Smooth muscle cell (in vitro differentiated cells): Measurements from ENCODE around the gene CES2. TPM values are rescaled to one million over a fixed set of nuclear protein-coding genes. Genes with fewer than 3 reads are reported as not detected.
A peak's percentile ranks its signal among the peaks of the same experiment; 100 is the strongest.
"Not testable (repeated sequence)": the region's sequence is repeated elsewhere in the genome, so short reads cannot be mapped to it uniquely, and the experiment has no call there.

Experiments used
- DNase-seq: peaks from one replicate; lab custom pipeline; 2025; ENCODE audit not compliant: unreplicated experiment; lab: John Stamatoyannopoulos, UW
- H2AFZ ChIP-seq: fragments of 200-600 bp; sonication (generic); 2 replicates; pipeline ENCODE4 v1.6.0; 2016; ENCODE audit warnings: antibody characterized with exemption, low read depth, mild to moderate bottlenecking
- H3F3A ChIP-seq: fragments of 200-600 bp; sonication (generic); 2 replicates; pipeline ENCODE4 v1.6.0; 2017; ENCODE audit warnings: antibody characterized with exemption, low read depth
- H3K27ac ChIP-seq: fragments of 200-600 bp; sonication (generic); 2 replicates; pipeline ENCODE4 v1.5.1; 2016; ENCODE audit warnings: low read depth, mild to moderate bottlenecking
- H3K27me3 ChIP-seq: fragments of 200-600 bp; sonication (generic); 2 replicates; pipeline ENCODE4 v1.6.1; 2016; ENCODE audit warnings: low read depth, mild to moderate bottlenecking
- H3K36me3 ChIP-seq: fragments of 200-600 bp; sonication (generic); 2 replicates; pipeline ENCODE4 v1.5.1; 2016; ENCODE audit warnings: low read depth
- H3K4me1 ChIP-seq: fragments of 200-600 bp; sonication (generic); 2 replicates; pipeline ENCODE4 v1.5.1; 2016; ENCODE audit warnings: low read depth
- H3K4me2 ChIP-seq: fragments of 200-600 bp; sonication (generic); 2 replicates; pipeline ENCODE4 v1.6.0; 2016; ENCODE audit warnings: mild to moderate bottlenecking
- H3K4me3 ChIP-seq: fragments of 200-600 bp; sonication (generic); 2 replicates; pipeline ENCODE4 v1.5.1; 2016; ENCODE audit warnings: mild to moderate bottlenecking
- H3K79me2 ChIP-seq: fragments of 200-600 bp; sonication (generic); 2 replicates; pipeline ENCODE4 v1.6.0; 2016; ENCODE audit warnings: low read depth, mild to moderate bottlenecking
- H3K9ac ChIP-seq: fragments of 200-600 bp; sonication (generic); 2 replicates; pipeline ENCODE4 v1.6.0; 2016; ENCODE audit warnings: low read depth
- H3K9me3 ChIP-seq: fragments of 200-600 bp; sonication (generic); replicated peaks from 2 replicates; pipeline ENCODE4 v1.5.1; 2016; ENCODE audit warnings: low read depth
- H4K20me1 ChIP-seq: fragments of 200-600 bp; sonication (generic); 2 replicates; pipeline ENCODE4 v1.6.0; 2016; ENCODE audit warnings: low read depth
- WGBS: methylation state at CpG from one replicate; pipeline ENCODE4 v1.1.7; 2016; ENCODE audit warnings: low lambda C conversion rate; 5-methylcytosine and 5-hydroxymethylcytosine counted together
- polyA plus RNA-seq: library from polyadenylated mRNA; unstranded; fragments of >200 nt; fragmentation: Nextera tagmentation; extraction: Ambion mirVana; gene quantifications from 2 replicates; pipeline ENCODE4 v1.2.1, GENCODE V29; 2016
- total RNA-seq: library from RNA; depleted of rRNA; stranded (reverse); fragments of >200 nt; gene quantifications from 2 replicates; pipeline ENCODE4 v1.2.3, GENCODE V29; 2014
- TF ChIP-seq, protein P1 (sequence below): fragments of 200-600 bp; sonication (generic); IDR thresholded peaks from 2 replicates; pipeline ENCODE4 v1.5.1; 2017; ENCODE audit warnings: borderline replicate concordance, mild to moderate bottlenecking, antibody characterized with exemption; ENCODE audit not compliant: insufficient read depth, poor library complexity, severe bottlenecking

The CES2 gene
- total and polyA plus RNA-seq, 2 experiments from 2014 or later = 12.1 to 26.9 TPM

DNA sequence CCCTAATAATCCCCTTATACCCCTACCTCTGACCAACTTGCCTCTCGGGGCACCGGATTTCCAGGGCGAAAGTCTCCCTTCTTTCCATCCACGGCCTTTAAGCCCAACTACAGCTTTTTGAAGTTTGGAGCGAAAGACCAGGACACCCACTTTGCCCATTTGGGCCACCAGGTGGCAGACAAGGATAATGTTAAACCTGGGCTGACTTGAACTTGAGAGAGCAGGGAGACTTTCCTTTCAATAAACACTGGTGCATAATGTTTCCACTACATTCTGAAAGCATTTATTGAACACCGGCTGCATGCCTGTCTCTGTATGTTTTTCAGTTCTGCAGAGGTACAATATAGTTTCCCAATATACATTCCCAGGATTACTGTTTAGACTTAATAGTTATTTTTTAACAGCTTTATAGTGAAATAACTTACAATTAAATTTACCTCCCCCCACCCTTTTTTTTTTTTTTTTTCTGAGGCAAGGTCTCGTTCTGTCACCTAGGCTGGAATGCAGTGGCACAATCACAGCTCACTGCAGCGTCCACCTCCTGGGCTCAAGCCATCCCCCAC, 18.9 kb downstream of the CES2 start:
- Histone ChIP-seq H3K4me2 (no peak overlapping the region), H3K9me3 (no peaks in the 10 kb centered on the region), H3K36me3 (no peaks in the 10 kb centered on the region), H3F3A (no peaks in the 10 kb centered on the region), H4K20me1 (no peaks in the 10 kb centered on the region), H3K27ac (no peak overlapping the region), H3K79me2 (no peaks in the 10 kb centered on the region), H2AFZ (no peak overlapping the region), H3K4me1 (no peaks in the 10 kb centered on the region), H3K27me3 (peaks cover 8% of the 10 kb centered on the region), H3K9ac (no peak overlapping the region), H3K4me3 (no peak overlapping the region)
- DNase-seq = peak; percentile 13
- 34% methylated on average over 8 of the region's 8 CpGs for WGBS
- TF ChIP-seq, protein P1, sequence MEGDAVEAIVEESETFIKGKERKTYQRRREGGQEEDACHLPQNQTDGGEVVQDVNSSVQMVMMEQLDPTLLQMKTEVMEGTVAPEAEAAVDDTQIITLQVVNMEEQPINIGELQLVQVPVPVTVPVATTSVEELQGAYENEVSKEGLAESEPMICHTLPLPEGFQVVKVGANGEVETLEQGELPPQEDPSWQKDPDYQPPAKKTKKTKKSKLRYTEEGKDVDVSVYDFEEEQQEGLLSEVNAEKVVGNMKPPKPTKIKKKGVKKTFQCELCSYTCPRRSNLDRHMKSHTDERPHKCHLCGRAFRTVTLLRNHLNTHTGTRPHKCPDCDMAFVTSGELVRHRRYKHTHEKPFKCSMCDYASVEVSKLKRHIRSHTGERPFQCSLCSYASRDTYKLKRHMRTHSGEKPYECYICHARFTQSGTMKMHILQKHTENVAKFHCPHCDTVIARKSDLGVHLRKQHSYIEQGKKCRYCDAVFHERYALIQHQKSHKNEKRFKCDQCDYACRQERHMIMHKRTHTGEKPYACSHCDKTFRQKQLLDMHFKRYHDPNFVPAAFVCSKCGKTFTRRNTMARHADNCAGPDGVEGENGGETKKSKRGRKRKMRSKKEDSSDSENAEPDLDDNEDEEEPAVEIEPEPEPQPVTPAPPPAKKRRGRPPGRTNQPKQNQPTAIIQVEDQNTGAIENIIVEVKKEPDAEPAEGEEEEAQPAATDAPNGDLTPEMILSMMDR = peak; percentile 85

DNA sequence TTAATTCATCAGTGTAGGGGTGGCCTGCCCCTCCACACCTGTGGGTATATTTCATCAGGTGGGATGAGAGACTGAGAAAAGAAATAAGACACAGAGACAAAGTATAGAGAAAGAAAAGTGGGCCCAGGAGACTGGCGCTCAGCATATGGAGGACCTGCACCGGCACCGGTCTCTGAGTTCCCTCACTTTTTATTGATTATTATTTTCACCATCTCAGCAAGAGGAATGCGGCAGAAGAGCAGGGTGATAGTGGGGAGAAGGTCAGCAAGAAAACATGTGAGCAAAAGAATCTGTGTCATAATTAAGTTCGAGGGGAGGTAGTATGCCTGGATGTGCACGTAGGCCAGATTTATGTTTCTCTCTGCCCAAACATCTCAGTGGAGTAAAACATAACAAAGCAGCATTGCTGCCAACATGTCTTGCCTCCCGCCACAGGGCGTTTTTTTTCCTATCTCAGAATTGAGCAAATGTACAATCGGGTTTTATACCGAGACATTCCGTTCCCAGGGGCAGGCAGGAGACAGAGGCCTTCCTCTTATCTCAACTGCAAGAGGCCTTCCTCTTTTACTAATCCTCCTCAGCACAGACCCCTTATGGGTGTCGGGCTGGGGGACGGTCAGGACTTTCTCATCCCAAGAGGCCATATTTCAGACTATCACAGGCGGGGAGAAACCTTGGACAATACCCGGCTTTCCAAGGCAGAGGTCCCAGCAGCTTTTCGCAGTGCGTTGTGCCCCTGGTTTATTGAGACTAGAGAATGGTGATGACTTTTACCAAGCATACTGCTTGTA, 20.2 kb downstream of the CES2 start:
- not testable (repeated sequence) for H3K36me3 ChIP-seq, DNase-seq, H3K27me3 ChIP-seq, H3F3A ChIP-seq, H3K79me2 ChIP-seq, H3K4me2 ChIP-seq, H4K20me1 ChIP-seq, H3K27ac ChIP-seq, H3K9me3 ChIP-seq, H3K4me3 ChIP-seq, H3K9ac ChIP-seq, H3K4me1 ChIP-seq
- peak overlapping the region; percentile 72 for H2AFZ ChIP-seq
- WGBS = 55% methylated on average over 17 of the region's 17 CpGs

DNA sequence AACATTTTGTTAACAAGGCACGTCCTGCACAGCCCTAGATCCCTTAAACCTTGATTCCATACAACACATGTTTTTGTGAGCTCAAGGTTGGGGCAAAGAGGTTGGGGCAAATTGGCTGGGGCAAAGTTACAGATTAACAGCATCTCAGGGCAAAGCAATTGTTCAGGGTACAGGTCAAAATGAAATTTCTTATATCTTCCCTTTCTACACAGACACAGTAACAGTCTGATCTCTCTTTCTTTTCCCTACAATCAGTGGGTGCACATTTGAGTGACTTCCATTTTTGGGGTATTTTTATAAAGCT, 20.8 kb downstream of the CES2 start:
- H3K9ac ChIP-seq, H3K4me2 ChIP-seq, H3K4me3 ChIP-seq, H3K4me1 ChIP-seq, H3K27me3 ChIP-seq, H3K27ac ChIP-seq, DNase-seq, H3F3A ChIP-seq, H3K9me3 ChIP-seq, H3K79me2 ChIP-seq, H3K36me3 ChIP-seq, H4K20me1 ChIP-seq, H2AFZ ChIP-seq: not testable (repeated sequence)
- 39% methylated on average over 1 of the region's 1 CpG for WGBS

DNA sequence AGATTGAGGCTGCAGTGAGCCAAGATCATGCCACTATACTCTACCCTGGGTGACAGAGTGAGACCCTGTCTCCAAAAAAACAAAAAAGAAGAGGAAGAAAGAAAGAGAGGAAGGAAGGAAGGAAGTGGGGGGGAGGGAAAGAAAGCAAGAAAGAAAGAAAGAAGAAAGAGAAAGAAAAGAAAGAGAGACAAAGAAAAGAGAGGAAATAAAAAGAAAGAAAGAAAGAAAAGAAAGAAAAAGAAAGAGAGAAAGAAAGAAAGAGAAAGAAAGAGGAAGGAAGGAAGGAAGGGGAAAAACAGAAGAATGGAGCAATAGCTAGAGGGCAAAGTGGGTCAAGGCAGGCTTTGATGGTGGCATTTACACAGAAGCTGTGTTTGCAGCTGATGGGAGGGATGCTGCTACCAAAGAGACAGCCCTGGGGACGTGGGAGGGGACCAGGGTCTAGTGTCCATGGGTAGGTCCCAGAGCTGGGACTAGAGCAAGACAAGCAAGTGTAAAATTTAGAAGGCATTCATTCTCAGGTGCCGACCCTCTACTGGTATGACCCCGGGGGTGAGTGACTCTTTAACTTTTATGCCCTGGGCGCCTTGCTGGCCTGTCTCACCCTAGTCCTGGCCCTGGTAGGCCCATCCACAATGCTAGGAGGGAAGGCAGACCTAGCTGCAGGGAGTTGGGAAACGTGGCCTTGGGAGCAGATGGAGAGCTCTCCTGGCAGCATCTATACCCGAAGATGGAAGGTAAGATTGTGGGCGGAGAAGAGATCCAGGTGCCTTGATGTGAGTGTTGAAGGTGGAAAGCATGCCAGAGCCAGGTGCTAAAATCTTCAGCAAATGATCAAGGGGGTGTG, 23.8 kb downstream of the CES2 start:
- no peak overlapping the region for H3K4me3 ChIP-seq
- H3K4me2 ChIP-seq = no peak overlapping the region
- 83% methylated on average over 7 of the region's 7 CpGs for whole genome bisulfite sequencing
- H2AFZ ChIP-seq = no peak overlapping the region
- no peak overlapping the region for H3K27ac ChIP-seq
- no peak overlapping the region for H3K9ac ChIP-seq
- H4K20me1 ChIP-seq = no peaks in the 10 kb centered on the region
- TF ChIP-seq, protein P1 = no peak
- H3K27me3 ChIP-seq = no peaks in the 10 kb centered on the region
- no peaks in the 10 kb centered on the region for H3K4me1 ChIP-seq
- H3K36me3 ChIP-seq = no peaks in the 10 kb centered on the region
- no peaks in the 10 kb centered on the region for H3F3A ChIP-seq
- no peak for DNase-seq
- H3K79me2 ChIP-seq = no peaks in the 10 kb centered on the region
- no peaks in the 10 kb centered on the region for H3K9me3 ChIP-seq
